Mesodermal cell (in vitro differentiated cells): ENCODE results near the gene IGSF10.

Source experiments
- H3K27ac ChIP-seq: 2 replicates; pipeline ENCODE4 v1.7.0; 2013; ENCODE audit warnings: mild to moderate bottlenecking, low read depth, low read length, moderate library complexity; ENCODE audit not compliant: severe bottlenecking
- H3K36me3 ChIP-seq: 2 replicates; pipeline ENCODE4 v1.7.1; 2013; ENCODE audit warnings: mild to moderate bottlenecking, low read length, moderate library complexity; ENCODE audit not compliant: control insufficient read depth, insufficient read depth
- H3K4me1 ChIP-seq: one replicate; pipeline ENCODE4 v1.7.1; 2013; ENCODE audit warnings: mild to moderate bottlenecking, low read length; ENCODE audit not compliant: insufficient read depth, control insufficient read depth, poor library complexity, severe bottlenecking
- H3K4me3 ChIP-seq: 2 replicates; pipeline ENCODE4 v1.7.0; 2013; ENCODE audit warnings: low read length, control low read depth, mild to moderate bottlenecking; ENCODE audit not compliant: insufficient read depth, poor library complexity, severe bottlenecking; ENCODE audit errors: extremely low read depth
- H3K9me3 ChIP-seq: 2 replicates; pipeline ENCODE4 v1.7.1; 2013; ENCODE audit warnings: mild to moderate bottlenecking, low read length, moderate library complexity; ENCODE audit not compliant: control insufficient read depth
- whole genome bisulfite sequencing, 2 experiments: methylation state at CpG; one replicate each; pipeline ENCODE4 v1.1.5; 2013; ENCODE audit warnings: missing lambda C conversion rate in 2 of 2; ENCODE audit not compliant: insufficient coverage in 2 of 2; 5-methylcytosine and 5-hydroxymethylcytosine counted together

Gene IGSF10

DNA sequence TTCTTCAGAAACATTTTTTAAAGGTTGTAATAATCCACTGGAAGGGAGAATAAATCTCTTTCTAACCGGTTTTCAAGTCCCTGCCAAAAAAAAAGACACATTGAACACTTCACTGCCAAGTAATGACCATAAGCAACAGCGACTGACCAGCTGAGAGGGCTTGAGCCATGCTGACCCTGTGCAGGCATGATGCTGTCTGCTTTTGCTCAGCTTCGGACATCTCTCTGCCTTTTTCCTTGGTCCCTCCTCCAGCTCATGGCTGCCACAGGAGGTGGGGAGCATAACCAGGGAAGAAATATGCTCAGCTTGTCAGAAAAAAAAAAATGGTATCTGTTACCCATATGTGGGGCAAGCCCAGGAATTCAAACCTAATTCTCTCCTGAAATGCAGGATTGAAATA is 1.5 kb downstream of the IGSF10 start:
- no peaks in the 10 kb centered on the region for H3K4me1 ChIP-seq
- H3K4me3 ChIP-seq, result no peak overlapping the region
- no peaks in the 10 kb centered on the region for H3K9me3 ChIP-seq
- WGBS, 2 experiments, result 83 to 96% methylated on average over 2 to 3 of the region's 3 CpGs
- no peaks in the 10 kb centered on the region for H3K36me3 ChIP-seq
- H3K27ac ChIP-seq, result no peak overlapping the region

DNA sequence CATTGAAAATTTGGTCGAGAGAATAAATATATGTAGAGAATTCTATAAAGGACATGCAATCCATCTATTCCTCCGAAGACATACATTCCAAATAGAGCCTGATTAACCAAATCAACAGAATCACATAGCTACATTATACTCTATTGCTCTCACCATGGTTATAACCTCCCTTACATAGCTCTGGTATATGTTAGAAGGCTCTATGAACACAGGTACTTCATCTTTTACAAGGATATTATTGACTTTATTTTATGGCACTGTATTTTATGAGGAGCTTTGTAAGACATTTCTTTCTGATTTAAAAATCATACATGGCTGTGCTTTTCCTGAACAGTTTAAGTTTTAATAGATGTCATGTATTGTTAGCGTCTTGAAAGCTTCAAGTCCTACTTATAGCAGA is 4.8 kb downstream of the IGSF10 start:
- no peaks in the 10 kb centered on the region for H3K36me3 ChIP-seq
- H3K27ac ChIP-seq, result no peak overlapping the region
- WGBS, 2 experiments, result no CpG with 5 or more reads among the region's 3 CpGs
- no peaks in the 10 kb centered on the region for H3K4me1 ChIP-seq
- no peaks in the 10 kb centered on the region for H3K9me3 ChIP-seq
- H3K4me3 ChIP-seq, result no peak overlapping the region

DNA sequence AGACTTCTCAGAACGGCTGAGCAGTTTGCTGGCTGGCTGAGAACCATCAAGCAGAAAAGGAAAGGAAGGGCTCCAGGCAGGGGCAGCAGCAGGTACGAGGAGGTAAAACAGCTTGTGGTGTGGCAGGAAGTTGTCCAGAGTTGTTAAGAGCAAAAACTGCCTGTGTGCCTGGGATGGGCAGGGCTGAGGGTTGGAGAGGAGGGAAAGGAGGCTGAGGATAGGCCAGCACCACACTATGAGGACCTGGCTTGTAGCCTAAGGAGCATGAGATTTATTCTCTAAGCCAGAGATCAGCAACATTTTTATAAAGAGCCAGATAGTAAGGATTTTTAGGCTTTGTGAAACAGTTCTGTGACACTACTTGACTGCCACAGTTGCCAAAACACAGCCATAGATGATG is 8.0 kb downstream of the IGSF10 start:
- no peaks in the 10 kb centered on the region for H3K36me3 ChIP-seq
- 44 to 56% methylated on average over 2 of the region's 2 CpGs for WGBS, 2 experiments
- H3K4me1 ChIP-seq, result no peaks in the 10 kb centered on the region

DNA sequence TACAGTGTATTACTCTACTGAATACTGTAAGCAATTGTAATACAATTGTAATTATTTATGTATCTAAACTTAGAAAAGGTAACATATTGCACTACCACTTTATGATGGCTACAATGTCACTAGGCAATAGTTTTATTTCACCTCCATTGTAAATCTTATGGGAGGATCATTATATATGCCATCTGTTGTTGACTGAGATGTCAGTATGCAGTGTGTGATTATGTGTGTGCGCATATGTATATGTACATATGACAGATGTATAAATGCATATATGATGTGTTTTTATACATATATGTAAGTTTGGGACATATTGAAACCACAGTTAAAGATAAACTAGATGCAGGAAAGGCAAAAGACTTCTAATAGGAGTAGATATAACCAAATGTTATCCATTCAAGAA is 8.5 kb downstream of the IGSF10 start:
- Histone ChIP-seq H3K36me3 (no peaks in the 10 kb centered on the region), H3K4me3 (no peak overlapping the region), H3K4me1 (no peaks in the 10 kb centered on the region), H3K9me3 (no peaks in the 10 kb centered on the region), H3K27ac (no peak overlapping the region)
- WGBS, 2 experiments, result no CpG with 5 or more reads among the region's 1 CpG

More for the DNA sequence above, 8.0 kb downstream of the IGSF10 start:
- Histone ChIP-seq H3K4me3 (no peak overlapping the region), H3K9me3 (no peaks in the 10 kb centered on the region), H3K27ac (no peak overlapping the region)

DNA sequence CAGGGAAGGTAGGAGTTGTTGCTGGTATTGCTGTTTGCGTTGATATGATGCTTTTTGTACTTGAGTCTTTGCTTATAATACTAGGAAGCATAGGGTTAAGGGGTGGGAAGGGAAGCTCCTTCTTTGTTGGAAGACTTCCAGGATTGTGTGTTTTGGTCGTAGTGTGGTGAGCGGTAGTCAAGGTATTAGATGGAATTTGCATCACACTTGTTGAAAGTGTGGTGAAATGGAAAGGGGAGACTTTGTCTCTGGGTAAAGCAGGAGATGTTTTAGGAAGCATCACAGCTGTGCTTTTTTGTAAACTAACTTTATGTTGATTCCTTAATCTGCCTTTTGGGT is 14.9 kb downstream of the IGSF10 start:
- H3K9me3 ChIP-seq, result no peaks in the 10 kb centered on the region
- H3K4me3 ChIP-seq, result no peak overlapping the region
- no peaks in the 10 kb centered on the region for H3K36me3 ChIP-seq
- 85 to 90% methylated on average over 2 to 3 of the region's 3 CpGs for WGBS, 2 experiments
- no peak overlapping the region for H3K27ac ChIP-seq
- no peaks in the 10 kb centered on the region for H3K4me1 ChIP-seq

DNA sequence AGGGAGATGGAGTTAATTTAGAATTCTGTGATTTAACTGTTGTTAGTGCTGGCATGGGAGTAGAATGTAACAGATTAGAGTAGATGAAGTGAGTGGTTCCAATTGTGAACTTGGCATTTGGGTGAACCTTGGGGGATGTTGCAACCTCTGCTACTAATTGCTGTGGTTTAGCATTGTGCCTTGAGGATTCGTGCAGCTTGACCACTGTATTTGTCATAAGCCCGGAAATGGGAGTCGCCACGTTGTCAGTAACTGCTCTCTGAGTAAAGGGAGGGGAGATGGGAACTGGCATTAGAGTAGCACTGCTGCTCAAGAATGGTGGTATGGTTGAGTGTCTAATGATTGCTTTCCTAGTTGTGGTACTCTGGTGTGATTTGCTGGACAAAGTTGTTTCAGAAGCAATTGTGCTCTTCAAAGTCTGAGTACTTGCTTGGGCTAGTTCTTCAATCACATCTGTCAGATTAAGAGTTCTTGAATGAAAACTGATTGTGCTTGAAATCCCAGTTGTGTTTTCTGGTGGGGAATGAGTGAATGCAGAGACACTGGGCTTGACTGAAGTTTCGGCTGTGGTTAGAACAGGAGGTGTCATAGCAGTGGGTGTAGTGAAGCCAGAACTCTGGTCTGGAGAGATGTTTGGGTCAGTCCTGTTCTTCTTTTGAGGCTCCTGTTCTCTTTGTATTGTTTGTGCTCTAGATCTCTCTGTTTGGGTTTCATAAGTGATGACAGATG is 15.4 kb downstream of the IGSF10 start:
- Histone ChIP-seq H3K9me3 (no peaks in the 10 kb centered on the region), H3K4me1 (no peaks in the 10 kb centered on the region), H3K27ac (no peak overlapping the region), H3K36me3 (no peaks in the 10 kb centered on the region), H3K4me3 (no peak overlapping the region)
- WGBS, 2 experiments, result 85 to 93% methylated on average over 5 of the region's 5 CpGs

DNA sequence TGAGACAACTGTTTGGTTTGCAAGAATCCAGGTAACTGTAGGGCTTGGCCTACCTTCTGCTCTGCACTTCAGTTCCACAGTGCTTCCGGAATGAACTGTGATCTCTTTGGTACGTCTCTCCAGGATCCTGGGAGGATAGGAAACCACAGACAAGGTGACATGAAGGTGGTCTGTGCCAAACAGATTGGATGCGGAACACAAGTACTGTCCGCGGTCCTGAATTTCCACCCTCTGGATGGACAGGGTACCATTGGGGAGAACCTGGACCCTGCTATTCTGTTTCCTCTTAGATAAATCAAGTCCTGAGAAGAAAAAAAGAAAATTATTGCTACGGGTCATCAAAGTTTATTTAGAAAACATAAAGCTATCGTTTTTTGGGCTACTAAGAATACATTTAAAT is 17.3 kb downstream of the IGSF10 start:
- Histone ChIP-seq H3K36me3 (no peaks in the 10 kb centered on the region), H3K27ac (no peak overlapping the region), H3K4me1 (no peaks in the 10 kb centered on the region), H3K4me3 (no peak overlapping the region), H3K9me3 (no peaks in the 10 kb centered on the region)
- WGBS, 2 experiments, result 86 to 89% methylated on average over 3 to 5 of the region's 7 CpGs

DNA sequence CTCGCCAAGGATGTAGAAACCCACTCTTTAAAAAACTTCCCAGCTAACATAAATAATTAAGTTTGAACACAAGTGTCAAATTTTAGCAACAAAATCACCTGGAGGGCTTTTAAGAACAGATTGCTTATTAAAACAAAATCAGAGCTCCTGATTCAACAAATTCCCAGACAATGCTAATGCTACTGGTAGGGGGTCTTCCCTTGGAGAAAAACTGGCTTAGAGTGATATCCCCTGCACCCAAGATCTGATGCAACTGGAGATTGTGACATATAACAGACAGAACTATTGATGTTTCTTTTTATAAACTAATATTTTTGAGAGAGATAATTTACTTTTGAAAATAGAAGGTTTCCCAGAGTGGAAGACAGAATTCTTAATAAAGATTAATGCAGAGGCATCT is 19.9 kb downstream of the IGSF10 start:
- Histone ChIP-seq H3K36me3 (no peaks in the 10 kb centered on the region), H3K4me3 (no peak overlapping the region), H3K9me3 (no peaks in the 10 kb centered on the region), H3K27ac (no peak overlapping the region), H3K4me1 (no peaks in the 10 kb centered on the region)
- 80% methylated on average over 1 of the region's 1 CpG; no CpG with 5 or more reads in 1 of the 2 experiments for WGBS, 2 experiments

DNA sequence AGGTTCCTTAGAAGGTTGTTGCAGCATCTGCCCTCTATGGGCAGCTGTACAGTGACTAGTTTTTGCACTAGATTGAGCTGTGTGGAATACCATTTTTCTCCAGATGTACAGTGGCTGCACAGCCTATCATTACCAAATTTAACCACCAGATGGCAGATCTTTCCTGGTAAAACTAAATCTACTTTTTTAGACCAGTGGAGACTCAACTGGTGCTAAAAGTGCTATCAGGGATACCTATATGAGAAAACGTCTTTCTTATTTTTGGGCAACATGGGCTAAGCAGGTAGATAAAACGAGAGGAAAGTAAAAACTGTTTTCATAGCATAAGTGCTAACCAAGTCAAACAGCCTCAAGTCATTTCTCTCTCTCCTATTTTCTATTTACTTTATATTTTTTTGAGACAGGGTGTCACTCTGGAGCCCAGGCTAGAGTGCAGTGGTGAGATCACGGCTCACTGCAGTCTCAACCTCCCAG is 21.2 kb downstream of the IGSF10 start:
- 44 to 89% methylated on average over 1 to 2 of the region's 3 CpGs for WGBS, 2 experiments

DNA sequence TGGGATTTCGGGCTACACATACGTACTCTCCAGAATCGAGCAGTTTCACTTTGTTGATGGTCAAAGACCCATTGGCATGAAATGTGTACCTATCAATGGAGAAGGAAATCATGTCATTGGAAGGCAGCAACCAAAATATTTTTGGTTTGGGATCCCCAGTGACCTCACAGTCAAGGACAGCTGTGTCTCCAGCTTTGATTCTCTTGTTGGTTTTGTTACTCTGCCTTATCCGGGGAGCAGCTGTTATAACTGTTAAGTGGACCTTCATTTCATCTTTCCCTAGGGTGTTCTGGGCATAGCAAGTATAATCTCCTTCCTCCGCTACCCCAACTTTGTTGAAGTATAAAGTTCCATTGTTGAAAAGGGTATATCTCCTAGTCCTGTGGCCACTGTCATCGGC is 23.0 kb downstream of the IGSF10 start:
- H3K4me3 ChIP-seq, result no peak overlapping the region
- no peaks in the 10 kb centered on the region for H3K36me3 ChIP-seq
- no peaks in the 10 kb centered on the region for H3K9me3 ChIP-seq
- 92 to 96% methylated on average over 5 to 6 of the region's 6 CpGs for WGBS, 2 experiments
- H3K27ac ChIP-seq, result no peak overlapping the region
- H3K4me1 ChIP-seq, result no peaks in the 10 kb centered on the region

More for the DNA sequence above, 21.2 kb downstream of the IGSF10 start:
- no peaks in the 10 kb centered on the region for H3K9me3 ChIP-seq
- H3K27ac ChIP-seq, result no peak overlapping the region
- no peak overlapping the region for H3K4me3 ChIP-seq
- no peaks in the 10 kb centered on the region for H3K36me3 ChIP-seq
- H3K4me1 ChIP-seq, result no peaks in the 10 kb centered on the region

DNA sequence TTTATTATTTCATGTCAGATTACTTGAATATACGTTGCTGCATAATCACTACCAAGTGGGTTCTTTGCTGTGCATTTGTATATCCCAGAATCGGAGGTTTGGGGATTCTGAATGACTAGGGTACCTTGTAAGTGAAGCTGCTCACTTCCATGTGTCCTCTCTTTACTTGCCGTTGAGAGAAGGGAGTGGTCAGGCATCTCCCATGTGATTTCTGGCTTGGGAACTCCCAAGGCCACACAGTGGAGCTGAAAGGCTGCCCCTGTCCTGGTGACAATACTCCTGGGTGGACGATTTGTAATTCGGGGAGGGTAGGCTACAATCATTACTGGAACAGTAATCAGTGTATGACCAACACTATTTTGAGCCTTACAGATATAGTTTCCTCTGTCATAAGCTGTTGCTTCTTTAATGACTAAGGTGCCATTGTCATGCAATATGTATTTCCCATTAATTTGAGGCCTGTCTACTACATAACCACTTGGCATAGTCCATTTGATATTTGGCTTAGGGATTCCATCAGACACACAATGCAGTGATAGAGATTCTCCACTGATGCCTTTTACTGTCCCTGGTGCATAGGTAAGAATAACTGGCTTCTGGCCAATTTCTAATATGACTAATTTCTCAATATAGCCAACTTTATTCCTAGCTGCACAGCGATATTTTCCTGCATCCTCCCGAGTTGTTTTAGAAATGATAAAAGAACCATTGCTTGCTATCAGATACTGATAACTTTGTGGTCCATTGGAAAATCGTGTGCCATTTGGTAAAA is 24.0 kb downstream of the IGSF10 start:
- 90 to 96% methylated on average over 4 to 7 of the region's 8 CpGs for WGBS, 2 experiments

More for the DNA sequence above, 24.0 kb downstream of the IGSF10 start:
- H3K9me3 ChIP-seq, result no peaks in the 10 kb centered on the region
- no peaks in the 10 kb centered on the region for H3K4me1 ChIP-seq
- H3K27ac ChIP-seq, result no peak overlapping the region
- no peak overlapping the region for H3K4me3 ChIP-seq
- H3K36me3 ChIP-seq, result no peaks in the 10 kb centered on the region
